CD14-positive monocyte (primary cell): ENCODE results near the gene TRIAP1. TPM values are rescaled to one million over a fixed set of nuclear protein-coding genes. Genes with fewer than 3 reads are reported as not detected.

Experiments
- DNase-seq, 3 donors: peaks; one replicate each; pipeline ENCODE4 v3.0.0-alpha.2; 2011 to 2022
- H2AFZ ChIP-seq: 2 replicates; pipeline ENCODE4 v1.6.0; 2012; ENCODE audit warnings: mild to moderate bottlenecking, low read depth, low read length, inconsistent platforms; ENCODE audit not compliant: insufficient read depth, poor library complexity, severe bottlenecking
- H3K27ac ChIP-seq, 2 donors: 1 replicate in 1 of 2; 2 replicates in 1 of 2; pipeline ENCODE4 v1.5.1; 2012 to 2013; ENCODE audit warnings: low read length in 2 of 2, control low read depth in 1 of 2, inconsistent platforms in 1 of 2, low read depth in 1 of 2, mild to moderate bottlenecking in 1 of 2
- H3K27me3 ChIP-seq, 2 donors: one replicate each; pipeline versions ENCODE4 v1.6.0 to v1.6.1; 2011 to 2013; ENCODE audit warnings: low read length in 2 of 2; ENCODE audit not compliant: control insufficient read depth in 2 of 2, insufficient read depth in 2 of 2
- H3K36me3 ChIP-seq, 2 donors: replicated peaks in 1 of 2; 1 replicate in 1 of 2; 2 replicates in 1 of 2; pipeline versions ENCODE4 v1.5.1 to v1.6.1; 2012 to 2013; ENCODE audit warnings: low read length in 2 of 2, control low read depth in 1 of 2, inconsistent platforms in 1 of 2, mild to moderate bottlenecking in 1 of 2; ENCODE audit not compliant: insufficient read depth in 2 of 2, control insufficient read depth in 1 of 2
- H3K4me1 ChIP-seq, 2 donors: 1 replicate in 1 of 2; 2 replicates in 1 of 2; pipeline versions ENCODE4 v1.5.1 to v1.6.1; 2012 to 2013; ENCODE audit warnings: low read length in 2 of 2, control low read depth in 1 of 2, inconsistent platforms in 1 of 2, mild to moderate bottlenecking in 1 of 2, moderate library complexity in 1 of 2; ENCODE audit not compliant: insufficient read depth in 2 of 2, control insufficient read depth in 1 of 2
- H3K4me2 ChIP-seq: replicated peaks from 2 replicates; pipeline ENCODE3; 2012; ENCODE audit warnings: low read length, moderate library complexity, mild to moderate bottlenecking; ENCODE audit not compliant: poor library complexity, severe bottlenecking; ENCODE audit errors: extremely low read depth
- H3K4me3 ChIP-seq, 3 experiments: fragments of 200-600 bp in 1 of 3; sonication (generic) in 1 of 3; replicated peaks in 1 of 3; 1 replicate in 2 of 3; 2 replicates in 1 of 3; pipeline ENCODE4 v1.5.1; 2011 to 2013; ENCODE audit warnings: low read length in 3 of 3, mild to moderate bottlenecking in 3 of 3, control low read depth in 2 of 3, low read depth in 2 of 3, inconsistent platforms in 1 of 3, moderate library complexity in 1 of 3
- H3K79me2 ChIP-seq: 2 replicates; pipeline ENCODE4 v1.6.0; 2012; ENCODE audit warnings: mild to moderate bottlenecking, control low read depth, inconsistent platforms, low read length, moderate library complexity; ENCODE audit not compliant: insufficient read depth
- H3K9ac ChIP-seq: 2 replicates; pipeline ENCODE4 v1.6.0; 2017; ENCODE audit warnings: low read length, mild to moderate bottlenecking; ENCODE audit not compliant: insufficient read depth, poor library complexity, severe bottlenecking
- H3K9me3 ChIP-seq, 2 donors: replicated peaks in 1 of 2; 1 replicate in 1 of 2; 2 replicates in 1 of 2; pipeline versions ENCODE4 v1.5.1 to v1.6.1; 2012 to 2013; ENCODE audit warnings: low read length in 2 of 2, control low read depth in 1 of 2; ENCODE audit not compliant: control insufficient read depth in 1 of 2, insufficient read depth in 1 of 2
- H4K20me1 ChIP-seq: 2 replicates; pipeline ENCODE4 v1.6.0; 2012; ENCODE audit warnings: mild to moderate bottlenecking, low read length, control low read depth, moderate library complexity; ENCODE audit not compliant: insufficient read depth
- H3K27ac Mint-ChIP-seq, 7 donors: one replicate each; pipeline ENCODE4 v1.8.0; 2020; ENCODE audit warnings: mild to moderate bottlenecking in 7 of 7, mixed read lengths in 7 of 7, moderate library complexity in 6 of 7, inconsistent platforms in 2 of 7
- H3K27me3 Mint-ChIP-seq, 3 donors: one replicate each; pipeline ENCODE4 v1.8.0; 2021 to 2022; ENCODE audit warnings: low read depth in 3 of 3, mild to moderate bottlenecking in 3 of 3, mixed read lengths in 3 of 3, moderate library complexity in 3 of 3, inconsistent platforms in 1 of 3
- H3K36me3 Mint-ChIP-seq, 2 donors: one replicate each; pipeline ENCODE4 v1.8.0; 2020; ENCODE audit warnings: mixed read lengths in 2 of 2, inconsistent platforms in 1 of 2, mild to moderate bottlenecking in 1 of 2
- H3K4me1 Mint-ChIP-seq: one replicate; pipeline ENCODE4 v1.8.0; 2020; ENCODE audit warnings: mild to moderate bottlenecking, mixed read lengths
- H3K4me3 Mint-ChIP-seq, 2 donors: one replicate each; pipeline ENCODE4 v1.8.0; 2020; ENCODE audit warnings: mild to moderate bottlenecking in 2 of 2, mixed read lengths in 2 of 2, moderate library complexity in 1 of 2
- H3K9me3 Mint-ChIP-seq, 7 donors: one replicate each; pipeline ENCODE4 v1.8.0; 2020 to 2022; ENCODE audit warnings: mixed read lengths in 7 of 7, mild to moderate bottlenecking in 6 of 7, moderate library complexity in 6 of 7, inconsistent platforms in 2 of 7
- WGBS: methylation state at CpG from one replicate; pipeline ENCODE4 v1.1.5; 2013; ENCODE audit warnings: missing lambda C conversion rate; ENCODE audit not compliant: insufficient coverage; 5-methylcytosine and 5-hydroxymethylcytosine counted together
- intact Hi-C, 2 donors: fragments of 100-400 bp; cut with micrococcal nuclease; formaldehyde crosslinking; loops; one replicate each; pipeline versions ENCODE4 v1.15.0 to v1.15.1; 2023
- polyA plus RNA-seq, 3 donors: library from polyadenylated mRNA; depleted of rRNA in 1 of 3; unstranded in 2 of 3; stranded (reverse) in 1 of 3; fragments of 300-500 nt in 2 of 3; fragments of >200 nt in 1 of 3; fragmentation: Illumina TruSeq in 2 of 3; gene quantifications; 1 replicate in 2 of 3; 2 replicates in 1 of 3; pipeline ENCODE4 v1.2.3, GENCODE V29; 2012 to 2021
- TF ChIP-seq, protein P1 (sequence below): fragments of 200-600 bp; IDR thresholded peaks from one replicate; pipeline ENCODE4 v1.8.0; 2022; ENCODE audit warnings: antibody characterized with exemption, mild to moderate bottlenecking

TRIAP1 gene
- polyA plus RNA-seq, 3 donors, result 11.3 to 61.9 (median 57.0) TPM

DNA sequence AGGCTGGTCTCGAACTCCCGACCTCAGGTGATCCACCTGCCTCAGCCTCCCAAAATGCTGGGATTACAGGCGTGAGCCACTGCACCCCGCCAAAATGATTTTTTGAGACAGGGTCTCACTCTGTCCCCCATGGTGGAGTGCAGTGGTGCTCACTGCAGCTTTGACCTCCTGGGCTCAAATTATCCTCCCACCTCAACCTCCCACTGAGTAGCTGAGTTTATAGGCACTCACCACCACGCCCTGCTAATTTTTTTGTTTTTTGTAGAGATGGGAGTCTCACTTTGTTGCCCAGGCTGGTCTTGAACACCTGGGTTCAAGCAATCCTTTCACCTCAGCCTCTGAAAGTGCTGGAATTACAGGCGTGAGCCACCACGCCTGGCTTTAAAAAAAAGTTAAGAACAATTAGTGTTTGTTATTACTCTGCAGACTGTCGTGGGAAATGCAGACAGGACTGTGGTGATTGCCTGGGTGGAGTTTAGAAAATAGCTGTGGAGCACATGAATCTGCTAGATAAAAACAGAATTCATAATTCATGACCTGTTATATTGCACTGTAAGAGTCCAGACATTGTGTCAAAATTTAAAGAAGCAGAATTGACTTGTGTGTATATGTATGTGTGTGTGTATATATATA is 17.5 kb downstream of the TRIAP1 start:
- TF ChIP-seq, protein P1, sequence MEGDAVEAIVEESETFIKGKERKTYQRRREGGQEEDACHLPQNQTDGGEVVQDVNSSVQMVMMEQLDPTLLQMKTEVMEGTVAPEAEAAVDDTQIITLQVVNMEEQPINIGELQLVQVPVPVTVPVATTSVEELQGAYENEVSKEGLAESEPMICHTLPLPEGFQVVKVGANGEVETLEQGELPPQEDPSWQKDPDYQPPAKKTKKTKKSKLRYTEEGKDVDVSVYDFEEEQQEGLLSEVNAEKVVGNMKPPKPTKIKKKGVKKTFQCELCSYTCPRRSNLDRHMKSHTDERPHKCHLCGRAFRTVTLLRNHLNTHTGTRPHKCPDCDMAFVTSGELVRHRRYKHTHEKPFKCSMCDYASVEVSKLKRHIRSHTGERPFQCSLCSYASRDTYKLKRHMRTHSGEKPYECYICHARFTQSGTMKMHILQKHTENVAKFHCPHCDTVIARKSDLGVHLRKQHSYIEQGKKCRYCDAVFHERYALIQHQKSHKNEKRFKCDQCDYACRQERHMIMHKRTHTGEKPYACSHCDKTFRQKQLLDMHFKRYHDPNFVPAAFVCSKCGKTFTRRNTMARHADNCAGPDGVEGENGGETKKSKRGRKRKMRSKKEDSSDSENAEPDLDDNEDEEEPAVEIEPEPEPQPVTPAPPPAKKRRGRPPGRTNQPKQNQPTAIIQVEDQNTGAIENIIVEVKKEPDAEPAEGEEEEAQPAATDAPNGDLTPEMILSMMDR, result no peak
- no peak overlapping the region for H3K4me3 Mint-ChIP-seq
- no peak overlapping the region for H3K27ac Mint-ChIP-seq
- intact Hi-C loops, result no loop called here
- Histone ChIP-seq H3K9ac (no peak overlapping the region), H3K4me2 (no peak overlapping the region), H3K9me3 (peaks cover 0 to 3% of the 10 kb centered on the region in 2 donors), H3K4me1 (no peaks in the 10 kb centered on the region), H4K20me1 (no peaks in the 10 kb centered on the region), H3K4me3 (no peak overlapping the region), H3K27ac (no peak overlapping the region), H3K27me3 (peaks cover 0 to 4% of the 10 kb centered on the region in 2 donors), H3K36me3 (no peaks in the 10 kb centered on the region), H2AFZ (no peak overlapping the region), H3K79me2 (no peaks in the 10 kb centered on the region)
- 60% methylated on average over 4 of the region's 8 CpGs for WGBS
- H3K9me3 Mint-ChIP-seq, result peaks cover 0 to 8% (median 3%) of the 10 kb centered on the region in 7 donors
- H3K4me1 Mint-ChIP-seq, result peaks cover 2% of the 10 kb centered on the region
- no peaks in the 10 kb centered on the region for H3K36me3 Mint-ChIP-seq
- no peak for DNase-seq
- peaks cover 11 to 29% (median 17%) of the 10 kb centered on the region in 3 donors for H3K27me3 Mint-ChIP-seq

DNA sequence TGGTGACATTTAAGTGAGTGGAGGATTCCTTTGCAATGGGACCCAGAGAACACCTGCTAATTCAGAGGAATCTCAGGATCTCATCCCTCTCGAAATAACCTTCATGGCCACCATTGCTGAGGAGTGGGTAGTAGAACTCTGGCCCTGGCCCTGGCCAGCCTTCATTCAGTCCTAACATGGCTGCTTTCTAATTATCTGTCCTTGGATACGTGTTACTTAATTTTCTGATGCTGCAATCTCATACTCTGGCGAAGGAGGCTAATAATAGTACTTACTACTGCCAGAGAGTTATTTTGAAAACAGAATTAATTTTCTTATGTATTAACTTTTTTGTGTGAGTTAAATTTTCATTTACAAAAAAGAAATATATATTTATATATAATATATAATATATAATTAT is 20.4 kb downstream of the TRIAP1 start:
- H3K4me3 ChIP-seq, result no peak overlapping the region
- H3K9me3 Mint-ChIP-seq, result peaks cover 0 to 11% (median 5%) of the 10 kb centered on the region in 7 donors
- H3K27ac ChIP-seq, result no peak overlapping the region
- no peak for DNase-seq
- no peaks in the 10 kb centered on the region for H3K36me3 Mint-ChIP-seq
- H4K20me1 ChIP-seq, result no peaks in the 10 kb centered on the region
- H3K4me3 Mint-ChIP-seq, result no peak overlapping the region
- intact Hi-C loops, result no loop called here
- no peak overlapping the region for H3K9ac ChIP-seq
- TF ChIP-seq, protein P1, result no peak
- no peaks in the 10 kb centered on the region for H3K36me3 ChIP-seq
- no peaks in the 10 kb centered on the region for H3K79me2 ChIP-seq
- H3K27ac Mint-ChIP-seq, result no peak overlapping the region
- H3K4me1 Mint-ChIP-seq, result peaks cover 5% of the 10 kb centered on the region
- no peak overlapping the region for H3K4me2 ChIP-seq
- H3K27me3 ChIP-seq, result peaks cover 0 to 4% of the 10 kb centered on the region in 2 donors
- no peak overlapping the region for H2AFZ ChIP-seq
- H3K4me1 ChIP-seq, result no peaks in the 10 kb centered on the region
- WGBS, result no CpG with 5 or more reads among the region's 3 CpGs
- H3K9me3 ChIP-seq, result peaks cover 0 to 3% of the 10 kb centered on the region in 2 donors
- peaks cover 14 to 21% (median 15%) of the 10 kb centered on the region in 3 donors for H3K27me3 Mint-ChIP-seq
